ENCODE results near the gene C14orf93. TPM values are rescaled to one million over a fixed set of nuclear protein-coding genes. Genes with fewer than 3 reads are reported as not detected.

C14orf93 gene
- total and polyA plus RNA-seq, 2 donors (not counting 1 experiment from before 2014, with no cell fraction given), result 17.9 to 26.8 TPM

DNA sequence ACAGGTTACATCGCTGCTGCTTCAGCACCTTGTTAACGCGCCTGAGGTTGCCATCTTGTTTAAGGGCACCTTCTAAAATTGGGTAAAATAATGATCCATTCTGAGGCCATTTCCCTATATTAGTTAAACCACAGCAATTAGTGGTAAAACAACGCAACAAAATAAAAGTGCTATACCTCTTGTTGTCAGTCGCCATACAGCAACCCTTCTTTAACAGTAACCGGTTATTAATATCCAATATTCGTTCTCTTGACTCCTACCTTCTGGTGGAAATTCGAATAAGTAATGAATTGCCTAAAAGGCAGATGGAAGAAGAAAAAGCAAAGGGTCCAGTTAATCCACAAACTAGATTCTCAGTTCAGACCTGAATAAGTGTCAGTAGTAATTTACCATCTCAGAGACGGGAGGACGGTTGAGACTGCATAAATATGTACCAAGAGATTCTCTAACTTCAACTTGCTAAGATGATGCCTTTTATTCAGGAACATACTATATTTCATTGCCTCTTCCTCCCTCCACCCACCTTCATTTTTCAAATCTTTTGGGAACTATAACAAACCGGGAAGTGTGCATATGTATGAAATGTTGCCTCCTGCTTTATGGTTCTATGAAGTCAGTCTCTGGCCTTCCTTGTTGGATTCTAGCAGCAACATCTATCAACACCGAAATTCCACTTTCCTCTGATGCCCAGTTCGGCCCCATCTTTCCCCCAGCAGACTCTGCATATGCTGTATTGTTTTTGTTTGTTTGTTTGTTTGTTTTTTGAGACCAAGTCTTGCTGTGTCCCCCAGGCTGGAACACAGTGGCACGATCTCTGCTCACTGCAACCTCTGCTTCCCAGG is 25.6 kb upstream of the C14orf93 start:
- DNase-seq (no peak), ATAC-seq (ENCODE audit: low read depth) (no peak)
- peak overlapping the region; percentile 89 for H2AFZ ChIP-seq (ENCODE audit: insufficient read depth, low read depth, low read length, poor library complexity, severe bottlenecking)
- H3K4me2 ChIP-seq (replicated peaks; ENCODE audit: low read depth, low read length, poor library complexity, severe bottlenecking), result peak overlapping the region; percentile 78
- peaks cover 22% of the 10 kb centered on the region for H3K79me2 ChIP-seq (ENCODE audit: control insufficient read depth, insufficient read depth, low read length)
- peak overlapping the region; percentile 84 for H3K9ac ChIP-seq (ENCODE audit: low read length)
- H3K4me3 ChIP-seq (ENCODE audit: control extremely low read depth in 1 of 5, extremely low read depth in 1 of 5, insufficient read depth in 1 of 5, low read depth in 2 of 5, low read length in 4 of 5), result peak overlapping the region; percentile 62 to 100 (median 66)
- 0% methylated on average over 1 of the region's 14 CpGs for WGBS (ENCODE audit: insufficient coverage)
- H3K4me1 ChIP-seq (ENCODE audit: control insufficient read depth in 2 of 2, insufficient read depth in 2 of 2, low read length in 2 of 2), result peaks cover 14 to 20% of the 10 kb centered on the region in 2 donors
- H3K27ac ChIP-seq (ENCODE audit: low read length in 2 of 2), result peak overlapping the region; percentile 81 to 93
- no peaks in the 10 kb centered on the region for H3K27me3 Mint-ChIP-seq
- CTCF ChIA-PET, result interaction anchor here (1.0 to 2.5 kb wide), 2 partner anchors 29 to 49 kb away, joined by 5 to 12 read pairs; no protein-coding TSS in a partner anchor
- POLR2A ChIA-PET, result interaction anchor here (2.1 kb wide), 1 partner anchor 29 kb away, joined by 8 read pairs; no protein-coding TSS in a partner anchor
- H4K20me1 ChIP-seq (ENCODE audit: control insufficient read depth, insufficient read depth, low read length, poor library complexity, severe bottlenecking), result no peaks in the 10 kb centered on the region
- no peaks in the 10 kb centered on the region for H3K9me3 Mint-ChIP-seq (ENCODE audit: insufficient read depth)
- peak overlapping the region; percentile 93 for H3K27ac Mint-ChIP-seq
- intact Hi-C loops (cut with micrococcal nuclease), result loop anchor here (1.0 to 2.0 kb wide), 7 partner anchors 28 to 446 kb away; partner anchors contain the start of genes ACIN1, C14orf119, DAD1 and HAUS4
- TF ChIP-seq EZH2 (IDR thresholded peaks at IDR 0.05; ENCODE audit: borderline replicate concordance, insufficient read depth, low read depth, low read length, poor library complexity, severe bottlenecking) (no peak), CTCF (IDR thresholded peaks at IDR 0.05) (no peak)
- peak overlapping the region; percentile 86 for H3K4me3 Mint-ChIP-seq
- peaks cover 28% of the 10 kb centered on the region for H3K4me1 Mint-ChIP-seq
- no peaks in the 10 kb centered on the region for H3K27me3 ChIP-seq (replicated peaks in 1 of 4; ENCODE audit: control extremely low read depth in 1 of 4, control insufficient read depth in 3 of 4, insufficient read depth in 4 of 4, low read length in 3 of 4)
- peaks cover 4 to 22% of the 10 kb centered on the region in 2 experiments for H3K36me3 ChIP-seq (replicated peaks in 1 of 2; ENCODE audit: control extremely low read depth in 1 of 2, control insufficient read depth in 1 of 2, extremely low read depth in 1 of 2, insufficient read depth in 2 of 2, low read length in 1 of 2)
- no peaks in the 10 kb centered on the region for H3K9me3 ChIP-seq (ENCODE audit: control extremely low read depth in 1 of 3, control insufficient read depth in 2 of 3, insufficient read depth in 1 of 3, low read length in 2 of 3)
